H9 (cell line): ENCODE results near the gene DYNC2H1. TPM values are rescaled to one million over a fixed set of nuclear protein-coding genes. Genes with fewer than 3 reads are reported as not detected.

Experiments used
- DNase-seq: peaks from one replicate; pipeline ENCODE4 v3.0.0-alpha.2; 2017
- H2AFZ ChIP-seq: one replicate; pipeline ENCODE4 v1.6.1; 2013; ENCODE audit warnings: mild to moderate bottlenecking, low read length, control low read depth, moderate library complexity
- H2AK5ac ChIP-seq: 2 replicates; pipeline ENCODE4 v1.6.1; 2013; ENCODE audit warnings: low read length, control low read depth, mixed read lengths; ENCODE audit not compliant: insufficient read length
- H2BK120ac ChIP-seq: one replicate; pipeline ENCODE4 v1.6.1; 2013; ENCODE audit warnings: low read depth, mild to moderate bottlenecking, low read length, control low read depth, inconsistent platforms; ENCODE audit not compliant: poor library complexity, severe bottlenecking
- H2BK12ac ChIP-seq: 2 replicates; pipeline ENCODE4 v1.6.1; 2013; ENCODE audit warnings: low read length, control low read depth, mixed read lengths, low read depth; ENCODE audit not compliant: insufficient read length
- H2BK15ac ChIP-seq: 2 replicates; pipeline ENCODE4 v1.6.1; 2013; ENCODE audit warnings: low read depth, low read length, control low read depth
- H2BK20ac ChIP-seq: one replicate; pipeline ENCODE4 v1.6.1; 2013; ENCODE audit warnings: low read depth, mild to moderate bottlenecking, low read length, control low read depth, inconsistent platforms; ENCODE audit not compliant: poor library complexity, severe bottlenecking
- H2BK5ac ChIP-seq: 2 replicates; pipeline ENCODE4 v1.6.1; 2013; ENCODE audit warnings: low read length, control low read depth, mixed read lengths; ENCODE audit not compliant: insufficient read length
- H3K14ac ChIP-seq: 2 replicates; pipeline ENCODE4 v1.6.1; 2013; ENCODE audit warnings: low read length, control low read depth; ENCODE audit not compliant: insufficient read depth
- H3K18ac ChIP-seq: 2 replicates; pipeline ENCODE4 v1.6.1; 2013; ENCODE audit warnings: low read depth, mild to moderate bottlenecking, mixed read lengths, low read length, control low read depth; ENCODE audit not compliant: insufficient read length
- H3K23ac ChIP-seq: 2 replicates; pipeline ENCODE4 v1.6.1; 2013; ENCODE audit warnings: low read length, control low read depth, mixed read lengths, low read depth; ENCODE audit not compliant: insufficient read length
- H3K23me2 ChIP-seq: 2 replicates; pipeline ENCODE4 v1.6.1; 2013; ENCODE audit warnings: low read depth, mild to moderate bottlenecking, mixed read lengths, low read length, control low read depth; ENCODE audit not compliant: insufficient read length, poor library complexity, severe bottlenecking
- H3K27ac ChIP-seq: 2 replicates; pipeline ENCODE4 v1.5.1; 2013; ENCODE audit warnings: low read length, control low read depth, mixed read lengths, low read depth; ENCODE audit not compliant: insufficient read length
- H3K27me3 ChIP-seq: 2 replicates; pipeline ENCODE4 v1.6.1; 2013; ENCODE audit warnings: low read length, control low read depth, inconsistent platforms; ENCODE audit not compliant: insufficient read depth
- H3K4ac ChIP-seq: 2 replicates; pipeline ENCODE4 v1.6.1; 2013; ENCODE audit warnings: low read depth, mild to moderate bottlenecking, control low read depth, inconsistent platforms, low read length, moderate library complexity
- H3K4me1 ChIP-seq: 2 replicates; pipeline ENCODE4 v1.6.1; 2013; ENCODE audit warnings: low read length, control low read depth, inconsistent platforms; ENCODE audit not compliant: insufficient read depth
- H3K4me2 ChIP-seq: 2 replicates; pipeline ENCODE4 v1.6.1; 2013; ENCODE audit warnings: low read length, control low read depth, mixed read lengths; ENCODE audit not compliant: insufficient read length, insufficient read depth
- H3K56ac ChIP-seq: 2 replicates; pipeline ENCODE4 v1.6.1; 2013; ENCODE audit warnings: low read depth, mild to moderate bottlenecking, mixed read lengths, low read length, control low read depth; ENCODE audit not compliant: insufficient read length
- H3K79me1 ChIP-seq: 2 replicates; pipeline ENCODE4 v1.6.1; 2013; ENCODE audit warnings: low read depth, mild to moderate bottlenecking, moderate library complexity, low read length, control low read depth, inconsistent platforms; ENCODE audit not compliant: insufficient read depth, poor library complexity, severe bottlenecking
- H3K79me2 ChIP-seq: 2 replicates; pipeline ENCODE4 v1.6.1; 2013; ENCODE audit warnings: low read length, control low read depth, inconsistent platforms; ENCODE audit not compliant: insufficient read depth
- H3K9ac ChIP-seq: 2 replicates; pipeline ENCODE4 v1.6.1; 2013; ENCODE audit warnings: low read length, control low read depth, mixed read lengths; ENCODE audit not compliant: insufficient read length; ENCODE audit errors: extremely low read depth
- H3K9me3 ChIP-seq: one replicate; pipeline ENCODE4 v1.6.1; 2013; ENCODE audit warnings: low read depth, low read length, inconsistent platforms; ENCODE audit not compliant: control insufficient read depth
- H3T11ph ChIP-seq: one replicate; pipeline ENCODE4 v1.6.1; 2013; ENCODE audit warnings: mild to moderate bottlenecking, low read length, control low read depth, inconsistent platforms
- H4K20me1 ChIP-seq: one replicate; pipeline ENCODE4 v1.6.1; 2013; ENCODE audit not compliant: control insufficient read depth, insufficient read length, insufficient read depth
- H4K5ac ChIP-seq: 2 replicates; pipeline ENCODE4 v1.6.1; 2013; ENCODE audit warnings: low read depth, mild to moderate bottlenecking, mixed read lengths, low read length, control low read depth; ENCODE audit not compliant: insufficient read length
- H4K8ac ChIP-seq: replicated peaks from 2 replicates; pipeline ENCODE4 v1.6.1; 2013; ENCODE audit warnings: low read length, control low read depth, mixed read lengths, low read depth; ENCODE audit not compliant: insufficient read length
- H4K91ac ChIP-seq: 2 replicates; pipeline ENCODE4 v1.6.1; 2013; ENCODE audit warnings: low read depth, mild to moderate bottlenecking, moderate library complexity, mixed read lengths, low read length, control low read depth; ENCODE audit not compliant: insufficient read length
- H3K27ac Mint-ChIP-seq, 3 experiments: 2 replicates in 2 of 3; 3 replicates in 1 of 3; pipeline ENCODE4 v1.8.0; 2020 to 2021; ENCODE audit warnings: mixed read lengths in 3 of 3, mild to moderate bottlenecking in 1 of 3, moderate library complexity in 1 of 3
- H3K27me3 Mint-ChIP-seq: 2 replicates; pipeline ENCODE4 v1.8.0; 2021; ENCODE audit warnings: low read depth, mild to moderate bottlenecking, moderate library complexity, mixed read lengths
- H3K36me3 Mint-ChIP-seq, 3 experiments: 2 replicates in 2 of 3; 3 replicates in 1 of 3; pipeline ENCODE4 v1.8.0; 2020 to 2021; ENCODE audit warnings: low read depth in 3 of 3, mixed read lengths in 3 of 3; ENCODE audit not compliant: insufficient read depth in 1 of 3
- H3K4me1 Mint-ChIP-seq, 2 experiments: 2 replicates each; pipeline ENCODE4 v1.8.0; 2020; ENCODE audit warnings: mixed read lengths in 2 of 2
- H3K4me3 Mint-ChIP-seq, 2 experiments: 2 replicates in 1 of 2; 3 replicates in 1 of 2; pipeline ENCODE4 v1.8.0; 2020 to 2021; ENCODE audit warnings: mild to moderate bottlenecking in 2 of 2, mixed read lengths in 2 of 2, moderate library complexity in 1 of 2
- H3K9me3 Mint-ChIP-seq, 2 experiments: 2 replicates in 1 of 2; 3 replicates in 1 of 2; pipeline ENCODE4 v1.8.0; 2020; ENCODE audit warnings: mild to moderate bottlenecking in 2 of 2, mixed read lengths in 2 of 2, moderate library complexity in 1 of 2
- WGBS: extraction: QIAGEN DNeasy Blood & Tissue Kit; methylation state at CpG from one replicate; pipeline ENCODE4 v1.1.7; 2013; ENCODE audit warnings: missing lambda C conversion rate, low lambda C conversion rate, mixed read lengths; ENCODE audit not compliant: insufficient read length; ENCODE audit errors: extremely low coverage; 5-methylcytosine and 5-hydroxymethylcytosine counted together
- total RNA-seq: library from RNA; stranded (reverse); gene quantifications from 2 replicates; pipeline ENCODE4 v1.2.1, GENCODE V29; 2021
- TF ChIP-seq, protein P1 (sequence below): fragments of 200-600 bp; sonication (generic); conservative IDR thresholded peaks from 3 replicates; pipeline ENCODE4 v1.8.0; 2021; ENCODE audit warnings: antibody characterized with exemption, mild to moderate bottlenecking

The DYNC2H1 gene
- total RNA-seq, 1 experiment from 2014 or later = 13.2 TPM

- TF ChIP-seq, protein P1, sequence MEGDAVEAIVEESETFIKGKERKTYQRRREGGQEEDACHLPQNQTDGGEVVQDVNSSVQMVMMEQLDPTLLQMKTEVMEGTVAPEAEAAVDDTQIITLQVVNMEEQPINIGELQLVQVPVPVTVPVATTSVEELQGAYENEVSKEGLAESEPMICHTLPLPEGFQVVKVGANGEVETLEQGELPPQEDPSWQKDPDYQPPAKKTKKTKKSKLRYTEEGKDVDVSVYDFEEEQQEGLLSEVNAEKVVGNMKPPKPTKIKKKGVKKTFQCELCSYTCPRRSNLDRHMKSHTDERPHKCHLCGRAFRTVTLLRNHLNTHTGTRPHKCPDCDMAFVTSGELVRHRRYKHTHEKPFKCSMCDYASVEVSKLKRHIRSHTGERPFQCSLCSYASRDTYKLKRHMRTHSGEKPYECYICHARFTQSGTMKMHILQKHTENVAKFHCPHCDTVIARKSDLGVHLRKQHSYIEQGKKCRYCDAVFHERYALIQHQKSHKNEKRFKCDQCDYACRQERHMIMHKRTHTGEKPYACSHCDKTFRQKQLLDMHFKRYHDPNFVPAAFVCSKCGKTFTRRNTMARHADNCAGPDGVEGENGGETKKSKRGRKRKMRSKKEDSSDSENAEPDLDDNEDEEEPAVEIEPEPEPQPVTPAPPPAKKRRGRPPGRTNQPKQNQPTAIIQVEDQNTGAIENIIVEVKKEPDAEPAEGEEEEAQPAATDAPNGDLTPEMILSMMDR = no peak
- no peak overlapping the region for H2BK20ac ChIP-seq
- H3K79me2 ChIP-seq = no peaks in the 10 kb centered on the region
- H3K9ac ChIP-seq = no peak overlapping the region
- H3K4ac ChIP-seq = no peak overlapping the region
- H3T11ph ChIP-seq = no peak overlapping the region
- H4K5ac ChIP-seq = no peak overlapping the region
- no peak overlapping the region for H2BK5ac ChIP-seq
- WGBS = no CpG with 5 or more reads among the region's 3 CpGs
- H3K27me3 ChIP-seq = no peaks in the 10 kb centered on the region
- no peak overlapping the region for H3K56ac ChIP-seq
- no peak overlapping the region for H3K14ac ChIP-seq
- no peak overlapping the region for H3K23ac ChIP-seq
- H2BK12ac ChIP-seq = no peak overlapping the region
- H2AK5ac ChIP-seq = no peak overlapping the region
- no peaks in the 10 kb centered on the region for H3K9me3 ChIP-seq
- H3K23me2 ChIP-seq = no peaks in the 10 kb centered on the region
- DNase-seq = no peak
- H4K8ac ChIP-seq = no peak overlapping the region
- Mint-ChIP-seq H3K27ac (peak overlapping the region in 1 of 3 experiments; percentile 81; a peak in 2 of 7 replicates), H3K9me3 (no peaks in the 10 kb centered on the region), H3K4me3 (no peak overlapping the region), H3K27me3 (no peaks in the 10 kb centered on the region), H3K4me1 (no peaks in the 10 kb centered on the region), H3K36me3 (no peaks in the 10 kb centered on the region)
- H2BK15ac ChIP-seq = no peak overlapping the region
- no peaks in the 10 kb centered on the region for H4K20me1 ChIP-seq
- H3K18ac ChIP-seq = no peak overlapping the region
- H3K4me1 ChIP-seq = no peaks in the 10 kb centered on the region
- no peak overlapping the region for H2BK120ac ChIP-seq
- no peaks in the 10 kb centered on the region for H3K79me1 ChIP-seq
- no peak overlapping the region for H3K4me2 ChIP-seq
- no peak overlapping the region for H4K91ac ChIP-seq
- no peak overlapping the region for H3K27ac ChIP-seq
- H2AFZ ChIP-seq = no peak overlapping the region
Observed at GRCh38 chr11:103465555-103466140, 356.4 kb downstream of the DYNC2H1 start.
